HG03175 (cell line): ENCODE data around the gene TAP1.

Source experiments
- ATAC-seq: cut with Tn5 transposase; IDR thresholded peaks from one replicate; pipeline ENCODE4 v1.9.1; 2021; ENCODE audit warnings: mild to moderate bottlenecking, moderate library complexity; ENCODE audit not compliant: unreplicated experiment

The TAP1 gene

DNA sequence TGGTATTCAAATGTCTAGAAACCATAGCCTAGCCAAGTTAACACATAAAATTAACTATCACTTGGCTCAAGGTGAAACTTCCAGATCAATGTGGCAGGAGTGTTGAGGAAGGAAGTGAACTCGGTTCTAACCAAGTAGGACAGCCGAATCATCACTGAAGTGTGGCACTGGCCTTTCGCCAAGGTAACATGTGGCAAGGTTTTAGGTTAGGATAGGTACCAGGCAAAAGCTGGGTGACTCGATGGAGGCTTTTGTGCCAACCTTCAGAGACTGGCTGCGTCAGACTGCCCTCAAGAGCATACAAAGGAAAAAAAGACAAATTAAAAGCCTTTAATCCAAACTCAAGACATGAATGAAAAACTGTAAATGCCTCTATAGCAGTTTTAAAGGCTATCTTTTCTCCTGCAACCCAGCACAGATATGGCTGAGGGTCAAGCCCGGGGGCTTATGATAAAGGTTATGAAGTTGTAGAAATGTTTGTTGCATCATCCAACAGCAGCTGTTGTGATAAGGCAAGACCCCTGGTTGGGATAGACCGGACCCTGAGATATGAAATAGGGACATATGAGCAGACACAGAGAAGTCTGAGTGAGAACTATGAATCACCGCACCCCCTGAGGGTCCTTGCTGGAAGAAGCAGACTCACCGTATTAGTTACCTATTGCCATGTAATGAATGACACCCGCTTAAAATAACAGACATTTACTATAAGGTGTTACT lies 12.4 kb upstream of the TAP1 start:
- ATAC-seq = no peak

DNA sequence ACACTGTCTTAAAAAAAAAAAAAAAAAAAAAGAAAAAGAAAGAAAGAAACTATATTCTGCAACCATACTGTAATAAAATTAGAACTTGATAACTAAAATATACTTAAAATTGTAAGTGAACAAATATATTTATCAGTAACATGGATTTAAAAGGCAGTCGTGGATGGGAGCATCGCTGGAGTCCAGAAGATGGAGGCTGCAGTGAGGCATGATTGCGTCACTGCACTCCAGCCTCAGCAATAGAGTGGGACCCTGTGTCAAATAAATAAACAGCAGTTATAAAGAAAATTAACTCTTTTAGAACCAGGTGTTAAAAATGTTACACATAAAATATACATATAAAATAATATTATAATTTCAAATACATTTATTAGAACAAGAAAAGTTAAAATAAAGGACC lies 9.2 kb upstream of the TAP1 start:
- no peak for ATAC-seq

DNA sequence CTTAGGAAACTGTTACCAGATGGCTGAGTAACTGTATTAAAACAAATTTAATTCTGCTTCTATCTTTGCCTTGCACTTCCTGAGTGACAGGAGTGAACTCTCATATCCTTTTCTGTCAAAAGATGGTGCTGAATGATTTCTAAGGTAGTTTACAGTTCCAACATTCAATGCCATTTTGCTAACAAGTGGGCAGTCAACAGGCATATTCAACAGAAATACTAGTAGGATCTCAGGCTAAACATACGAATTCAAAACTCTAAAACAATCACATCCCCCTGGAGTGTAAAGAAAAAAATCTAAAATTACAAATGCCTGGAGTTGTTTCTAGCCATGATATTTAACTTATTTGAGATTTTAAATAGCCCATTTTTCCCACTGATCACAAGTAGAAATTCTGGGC lies 7.2 kb upstream of the TAP1 start:
- no peak for ATAC-seq

DNA sequence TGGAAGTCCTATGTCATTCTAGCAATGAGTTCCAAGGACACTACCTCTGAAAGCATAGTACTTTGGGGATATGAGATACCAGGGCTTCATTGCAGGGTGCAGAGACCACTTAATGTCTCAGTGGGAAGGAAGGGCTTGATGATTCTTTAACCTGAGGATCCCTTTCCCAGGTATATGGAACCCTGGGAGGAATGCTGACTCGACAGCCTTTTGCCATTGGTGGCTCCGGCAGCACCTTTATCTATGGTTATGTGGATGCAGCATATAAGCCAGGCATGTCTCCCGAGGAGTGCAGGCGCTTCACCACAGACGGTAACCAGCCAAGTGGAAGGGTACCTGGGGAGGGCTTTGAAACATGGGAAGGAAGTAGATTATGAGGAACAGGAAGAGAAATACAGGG lies 4.7 kb upstream of the TAP1 start:
- no peak for ATAC-seq

DNA sequence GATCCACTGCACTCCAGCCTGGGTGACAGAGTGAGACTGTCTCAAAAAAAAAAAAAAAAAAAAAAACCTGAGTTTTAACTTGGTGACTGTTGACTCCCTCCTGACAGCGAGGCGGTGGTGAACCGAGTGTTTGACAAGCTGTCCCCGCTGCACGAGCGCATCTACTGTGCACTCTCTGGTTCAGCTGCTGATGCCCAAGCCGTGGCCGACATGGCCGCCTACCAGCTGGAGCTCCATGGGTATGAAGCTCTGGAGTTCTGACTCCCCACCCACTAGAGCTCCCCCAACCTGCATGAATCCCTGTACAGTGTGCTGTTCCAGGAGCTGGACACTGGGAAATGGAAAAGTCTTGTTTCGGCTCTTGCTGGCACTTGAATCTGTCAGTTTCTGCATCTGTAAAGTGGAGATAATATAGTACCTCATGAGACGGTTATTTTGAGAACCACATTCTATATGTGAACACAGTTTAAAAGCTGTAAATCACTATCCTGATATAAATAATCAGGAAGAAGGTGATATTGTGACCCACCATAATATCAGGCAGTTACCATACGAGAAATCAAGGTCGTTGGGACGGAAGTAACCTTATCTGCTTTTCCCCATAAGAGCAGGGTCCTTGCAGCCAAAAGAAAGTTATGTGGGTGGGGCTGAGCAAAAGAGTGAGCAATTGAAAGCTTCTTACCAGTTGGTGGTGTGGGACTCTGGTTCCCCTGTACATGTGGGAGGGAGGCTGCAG lies 3.8 kb upstream of the TAP1 start:
- ATAC-seq = no peak

DNA sequence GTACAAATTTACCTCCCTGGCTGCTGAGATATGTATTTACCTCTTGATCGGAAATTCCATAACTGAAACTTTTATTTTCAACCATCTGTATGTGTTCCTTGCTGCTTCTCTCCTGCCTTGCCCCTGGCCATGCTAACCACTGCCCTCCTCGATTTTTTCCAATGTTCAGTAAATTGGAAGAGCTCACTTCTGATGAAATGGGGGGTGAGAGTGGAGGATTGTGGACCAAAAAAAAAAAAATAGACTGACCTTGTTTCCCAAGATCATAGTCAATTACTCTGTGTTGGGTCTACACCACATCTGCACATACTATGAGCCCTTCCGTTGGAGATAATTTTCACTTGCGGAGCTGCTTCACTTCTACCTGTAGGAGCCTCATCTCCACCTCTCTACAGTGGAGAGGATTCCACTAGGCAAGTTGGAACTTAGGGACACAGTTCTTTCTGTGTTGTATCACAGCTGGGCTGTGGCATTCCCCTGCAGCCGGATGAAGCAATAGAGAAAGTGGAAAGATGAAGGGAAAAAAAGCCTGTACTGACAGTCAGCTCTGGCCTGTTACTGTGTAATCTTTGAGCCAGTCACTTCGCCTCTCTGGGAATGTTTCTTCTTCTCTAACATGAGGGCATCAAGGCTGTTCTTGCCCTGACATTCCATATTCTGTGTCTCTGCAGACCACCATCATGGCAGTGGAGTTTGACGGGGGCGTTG lies 2.1 kb upstream of the TAP1 start:
- ATAC-seq = no peak

DNA sequence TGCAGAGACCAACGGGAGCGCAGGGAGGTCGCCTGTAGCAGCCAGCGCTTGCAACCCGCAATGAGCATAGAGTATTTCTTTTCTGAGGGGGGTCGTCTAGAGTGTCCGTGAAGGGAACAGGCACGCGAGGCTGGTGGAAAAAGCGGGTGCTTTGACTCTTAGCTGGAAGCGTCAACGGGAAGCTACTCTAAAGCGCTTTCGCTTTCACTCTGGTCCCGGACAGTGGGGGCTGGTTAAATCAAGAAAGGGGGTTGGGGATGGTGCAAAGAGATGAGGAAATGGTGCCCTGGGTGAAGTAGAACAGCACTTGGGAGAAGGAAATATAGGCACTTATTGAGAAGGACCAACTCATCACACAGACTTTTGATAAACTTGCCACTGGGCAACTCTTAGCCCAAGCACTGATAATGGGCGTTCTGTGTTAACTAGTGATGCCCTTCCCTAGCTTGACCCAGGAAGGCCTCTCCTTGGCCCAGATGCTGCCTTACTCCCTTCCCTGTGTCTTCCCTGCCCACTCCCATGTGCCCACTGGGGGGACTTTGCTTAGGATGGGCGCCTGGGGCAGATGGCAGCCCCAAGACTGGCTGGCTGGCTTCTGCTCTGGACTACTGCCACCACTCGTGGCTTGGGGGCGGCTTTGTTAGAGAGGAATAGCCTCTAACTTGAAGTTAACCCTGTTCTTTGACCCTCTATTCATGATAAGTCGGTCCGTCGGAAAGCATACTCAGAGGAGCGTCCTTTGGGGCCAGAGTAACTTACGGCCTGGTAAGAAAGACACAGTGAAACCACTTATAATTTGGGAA lies 1.1 kb upstream of the TAP1 start:
- peak; percentile 24 for ATAC-seq

DNA sequence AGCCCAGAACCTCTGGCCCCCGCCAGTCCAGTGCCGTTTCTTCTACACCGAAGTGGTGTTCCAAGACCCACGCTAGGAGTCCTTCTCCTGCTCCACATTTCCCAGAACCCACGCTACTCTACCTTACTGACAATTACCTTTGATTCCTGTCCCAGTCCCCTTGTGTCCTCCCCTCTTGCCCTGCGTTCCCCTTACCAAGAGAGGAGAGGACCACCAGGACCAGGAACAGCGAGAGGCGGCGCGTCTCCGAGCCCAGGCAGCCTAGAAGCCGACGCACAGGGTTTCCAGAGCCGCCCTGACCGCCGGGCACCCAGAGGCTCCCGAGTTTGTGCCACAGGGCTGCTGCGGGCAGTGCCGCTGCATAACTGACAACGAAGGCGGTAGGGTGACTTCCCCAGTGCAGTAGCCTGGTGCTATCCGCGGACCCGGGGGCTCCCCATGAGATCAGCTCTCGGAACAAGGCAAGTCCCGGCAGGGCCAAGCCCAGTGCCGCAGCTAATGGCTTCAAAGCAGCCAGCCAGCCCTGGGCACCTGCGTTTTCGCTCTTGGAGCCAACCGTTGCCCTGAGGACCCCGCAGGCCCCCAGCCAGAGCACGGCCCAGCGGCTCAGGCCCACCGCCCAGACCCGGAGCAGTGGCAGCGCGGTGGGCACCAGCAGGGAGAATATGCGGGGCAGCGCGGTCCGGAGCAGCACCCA lies 512 bp downstream of the TAP1 start:
- ATAC-seq = no peak

DNA sequence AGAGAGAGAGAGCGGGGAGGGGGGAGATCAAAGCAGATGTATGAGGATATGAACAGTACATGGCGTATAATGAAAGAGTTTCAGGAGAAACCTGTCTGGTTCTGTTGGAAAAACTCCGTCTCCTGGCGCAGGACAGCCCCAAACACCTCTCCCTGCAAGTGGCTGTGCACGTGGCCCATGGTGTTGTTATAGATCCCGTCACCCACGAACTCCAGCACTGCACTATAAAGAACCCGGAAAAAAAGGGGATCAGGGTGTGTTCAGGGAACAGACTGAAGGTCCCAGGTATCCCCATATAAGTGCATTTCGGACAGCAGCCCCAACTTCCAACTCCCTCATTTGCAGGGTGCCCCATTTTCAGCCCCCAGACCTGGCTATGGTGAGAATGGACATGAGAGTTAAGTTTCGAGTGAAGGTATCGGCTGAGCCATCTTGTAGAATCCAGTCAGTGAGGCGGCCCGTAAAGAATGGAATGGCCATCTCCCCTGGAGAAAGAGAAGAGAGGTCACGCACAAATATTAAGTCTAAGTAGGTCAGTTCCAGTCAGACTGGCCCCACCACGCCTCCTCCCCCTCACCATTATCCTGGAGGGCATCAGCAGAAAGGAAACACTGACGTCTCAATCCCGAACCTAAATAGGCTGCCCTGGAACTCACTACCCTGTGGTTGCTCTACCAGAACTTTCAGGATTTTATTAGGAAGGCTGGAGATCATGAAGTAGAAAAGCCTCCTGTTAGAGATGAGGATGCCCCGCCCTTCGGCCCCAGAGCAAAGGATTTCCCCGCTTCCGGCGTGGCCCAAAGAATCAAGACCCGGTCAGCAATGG lies 1.3 kb downstream of the TAP1 start:
- no peak for ATAC-seq

DNA sequence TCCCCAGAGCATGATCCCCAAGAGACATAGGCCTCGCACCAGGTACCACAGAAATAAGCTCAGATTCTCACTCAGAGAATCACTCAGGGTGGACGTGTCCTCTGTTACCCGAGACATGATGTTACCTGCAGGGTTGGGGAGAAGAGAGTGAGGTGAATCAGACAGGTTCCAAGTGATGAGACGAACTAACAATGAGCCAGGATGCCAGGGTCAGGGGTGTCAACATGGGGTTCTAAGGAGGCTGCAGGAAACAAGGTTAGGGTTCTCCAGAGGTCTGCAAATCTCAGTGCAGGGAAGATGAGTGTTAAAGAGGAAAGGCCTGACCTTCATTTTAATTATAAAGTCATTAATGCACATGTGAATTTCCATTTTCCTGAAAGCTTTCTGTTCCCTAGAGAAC lies 2.5 kb downstream of the TAP1 start:
- ATAC-seq = no peak

DNA sequence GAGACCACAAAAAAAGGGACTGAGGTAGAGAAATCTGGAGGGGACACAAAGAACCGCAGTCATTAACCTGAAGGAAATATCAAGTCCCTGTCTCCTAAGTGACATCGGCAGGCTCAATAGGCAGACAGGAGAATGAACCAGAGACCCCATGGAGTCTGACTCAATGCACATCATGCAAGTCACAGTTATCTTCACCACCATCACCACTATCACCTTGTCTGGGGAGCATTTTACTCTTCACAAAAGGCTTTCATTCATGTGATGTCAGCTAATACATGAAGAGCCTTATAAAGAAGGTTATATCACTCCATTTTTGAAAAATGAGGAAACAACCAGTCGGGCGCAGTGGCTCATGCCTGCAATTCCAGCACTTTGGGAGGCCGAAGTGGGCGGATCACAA lies 4.4 kb downstream of the TAP1 start:
- ATAC-seq = no peak

DNA sequence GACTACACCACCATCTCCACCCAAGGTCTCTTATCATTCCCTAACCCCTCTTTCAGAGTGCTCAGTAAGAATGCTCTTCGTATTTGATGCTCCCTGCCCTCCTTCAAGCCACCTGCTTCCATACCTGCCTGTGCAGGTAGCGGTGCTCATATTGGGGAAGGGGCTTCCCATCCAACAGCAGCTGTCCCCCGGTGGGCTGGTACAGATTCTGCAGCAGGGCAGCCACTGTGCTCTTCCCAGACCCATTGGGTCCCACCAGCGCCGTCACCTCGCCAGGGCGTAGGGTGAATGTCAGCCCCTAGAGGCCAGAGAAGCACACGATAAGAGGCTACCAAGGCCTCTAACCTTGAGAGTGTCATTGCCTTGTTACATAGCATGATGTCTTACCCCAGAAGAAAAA lies 5.7 kb downstream of the TAP1 start:
- no peak for ATAC-seq

DNA sequence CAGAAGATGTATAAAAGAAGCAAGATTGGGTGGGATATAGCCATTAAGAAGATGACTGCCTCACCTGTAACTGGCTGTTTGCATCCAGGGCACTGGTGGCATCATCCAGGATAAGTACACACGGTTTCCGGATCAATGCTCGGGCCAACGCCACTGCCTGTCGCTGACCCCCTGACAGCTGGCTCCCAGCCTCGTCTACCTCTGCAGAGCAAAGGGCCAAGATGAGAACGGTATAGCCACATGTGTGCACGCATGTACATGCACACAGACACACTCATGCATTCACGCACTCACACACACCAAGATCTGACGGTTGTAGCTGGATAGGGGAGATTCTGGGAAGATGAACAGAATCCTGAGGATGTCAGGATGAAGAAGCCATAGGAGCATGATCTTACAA lies 6.5 kb downstream of the TAP1 start:
- no peak for ATAC-seq

DNA sequence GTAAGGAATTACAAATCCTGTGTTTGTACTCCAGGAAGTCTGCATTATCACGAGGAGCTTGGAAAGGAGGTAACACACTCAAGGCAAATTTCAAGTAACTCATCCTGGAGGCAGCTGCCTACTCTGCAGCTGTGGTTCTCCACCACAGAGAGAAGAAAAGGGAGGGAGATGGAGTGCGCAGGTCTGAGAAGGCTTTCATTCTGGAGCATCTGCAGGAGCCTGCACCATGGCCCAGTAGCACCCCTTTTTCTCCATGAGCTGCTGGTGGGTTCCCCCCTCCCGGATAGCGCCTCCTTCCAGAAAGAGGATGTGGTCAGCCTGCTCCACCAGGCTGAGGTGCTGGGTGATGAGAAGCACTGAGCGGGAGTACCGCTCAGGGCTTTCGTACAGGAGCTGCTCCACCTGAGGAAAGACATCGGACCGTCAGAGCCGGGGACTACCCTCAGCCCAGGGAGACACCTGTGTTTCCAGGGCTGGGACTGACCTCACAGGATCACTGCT lies 8.1 kb downstream of the TAP1 start:
- ATAC-seq = no peak

DNA sequence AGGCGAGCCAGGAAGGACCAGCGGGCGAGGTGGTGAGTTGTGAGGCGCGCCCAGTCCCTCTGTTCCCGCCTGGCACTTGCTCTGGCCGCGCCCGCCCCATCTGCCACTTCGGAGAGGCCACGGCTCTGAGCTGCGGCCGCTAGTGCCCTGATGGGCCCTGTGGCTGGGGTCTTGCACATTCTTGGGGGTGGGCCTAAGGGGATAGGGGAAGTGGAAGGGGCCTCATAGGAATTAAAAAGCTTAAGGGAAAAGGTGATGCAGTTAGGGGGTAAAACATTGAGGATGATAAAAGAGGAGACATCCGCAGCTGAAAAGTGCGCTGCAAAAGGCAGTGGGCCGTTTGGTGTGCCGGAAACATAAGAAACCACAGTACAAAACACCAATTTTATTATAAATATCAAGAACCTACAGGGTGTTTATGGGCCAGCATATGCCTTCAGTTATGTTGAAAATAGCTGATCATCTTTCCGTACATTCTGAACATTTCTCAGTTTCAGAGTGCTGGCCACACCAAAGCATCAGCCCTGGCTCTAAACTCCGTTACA lies 8.6 kb downstream of the TAP1 start:
- ATAC-seq = no peak

DNA sequence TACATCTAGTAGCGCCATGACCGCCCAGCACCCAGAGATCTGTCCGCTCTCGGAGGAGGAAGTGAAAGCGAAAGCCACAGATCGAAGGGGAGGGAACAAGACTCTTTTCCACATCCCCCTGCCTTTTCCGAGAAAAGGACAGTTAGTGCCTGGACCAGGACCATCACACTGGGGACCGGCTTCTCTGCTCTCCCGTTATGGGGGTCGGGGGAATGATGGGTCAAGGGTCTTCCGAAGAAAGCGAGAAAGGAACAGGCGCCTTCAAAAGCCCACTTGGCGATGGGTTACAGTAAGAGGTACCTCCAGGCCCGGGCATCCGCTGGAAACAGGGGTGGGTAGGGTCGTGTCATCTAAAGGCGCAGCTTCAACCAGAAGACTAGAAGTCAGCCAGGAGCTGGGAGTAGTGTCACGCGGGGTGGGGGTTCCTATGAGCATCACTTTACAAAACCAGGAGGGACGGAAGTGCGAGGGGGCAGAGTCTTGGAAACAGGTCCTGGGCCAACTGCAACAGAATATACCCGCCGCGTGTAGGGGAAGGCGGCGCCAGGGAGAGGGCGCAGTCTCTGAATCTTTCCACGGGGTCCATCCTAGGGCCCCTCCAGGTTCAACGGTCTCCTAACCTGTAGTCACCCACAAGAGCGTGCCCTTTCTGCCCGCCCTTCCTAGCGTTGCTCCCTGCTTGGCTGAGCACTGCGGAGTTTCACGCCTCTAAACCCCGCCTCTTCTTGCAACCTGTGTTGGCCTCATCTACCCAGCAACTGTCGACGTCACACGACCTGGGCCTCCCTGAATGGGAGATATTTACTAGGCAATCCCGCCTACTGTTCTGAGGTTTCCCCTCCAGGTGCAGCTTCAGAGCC lies 9.3 kb downstream of the TAP1 start, which contains the start of gene PSMB8:
Gene PSMB8 (minus strand): TSS at position 69 of the 860 bp plus-strand sequence. CDS start 51 bp downstream, at position 18.
- peak; percentile 79 for ATAC-seq

DNA sequence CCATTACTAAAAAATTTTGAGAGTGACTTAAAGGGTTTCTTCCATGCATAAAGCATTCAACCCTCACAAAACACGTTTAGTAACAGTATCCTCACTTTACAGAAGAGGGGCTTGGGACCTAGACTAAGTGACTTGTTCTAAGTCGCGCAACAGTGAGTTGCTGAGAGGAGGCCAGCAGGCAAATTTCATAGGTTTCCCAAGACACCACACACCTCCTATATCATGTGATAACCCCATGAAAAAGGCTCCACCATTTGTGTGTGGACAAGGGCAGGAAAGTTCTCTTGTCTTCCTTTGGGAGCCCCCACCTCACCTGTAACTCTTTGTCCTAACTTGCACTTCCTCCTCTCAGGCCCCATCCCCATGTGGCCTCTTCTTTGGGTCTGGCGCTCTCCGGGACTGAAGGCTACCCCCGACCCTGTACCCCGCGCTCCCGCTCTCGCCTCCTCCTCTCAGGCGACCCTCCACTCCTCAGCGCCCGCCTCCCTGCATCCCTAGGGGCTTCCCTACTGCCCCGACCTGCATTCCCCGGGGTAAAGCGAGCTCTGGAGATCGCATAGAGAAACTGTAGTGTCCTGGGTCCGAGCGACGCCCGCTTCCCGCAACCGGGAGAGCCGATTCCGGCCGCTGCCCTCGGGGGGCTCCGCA lies 10.0 kb downstream of the TAP1 start:
- ATAC-seq = no peak

DNA sequence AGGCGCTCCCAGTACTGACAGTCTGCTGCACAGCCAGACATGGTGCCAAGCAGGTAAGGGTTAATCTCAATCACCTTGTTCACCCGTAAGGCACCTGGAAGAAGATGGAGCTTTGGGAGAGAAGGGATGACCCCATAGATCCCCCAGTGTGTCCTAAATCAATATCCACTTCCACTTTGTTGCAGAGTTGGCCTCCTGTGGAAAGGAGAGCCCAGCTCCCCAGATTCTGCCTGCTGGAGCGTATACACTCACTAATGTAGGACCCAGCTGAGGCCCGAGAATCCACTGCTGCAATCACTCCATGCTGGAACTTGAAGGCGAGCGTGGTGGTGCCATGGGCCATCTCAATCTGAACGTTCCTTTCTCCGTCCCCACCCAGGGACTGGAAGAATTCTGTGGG lies 10.8 kb downstream of the TAP1 start:
- ATAC-seq = no peak
